Kidney (tissue), 14 donors: Measurements from ENCODE around the gene ARG1. TPM values are rescaled to one million over a fixed set of nuclear protein-coding genes. Genes with fewer than 3 reads are reported as not detected.

Source experiments
- DNase-seq, 5 donors: peaks; one replicate each; pipeline ENCODE4 v3.0.0-alpha.2; 2013 to 2020
- FAIRE-seq: peaks from 2 replicates; lab custom pipeline; 2012; peaks lifted over from hg19 to GRCh38; lab: Jason Lieb, UNC
- H3K27ac ChIP-seq, 2 donors: one replicate each; pipeline ENCODE4 v1.7.0; 2013; ENCODE audit warnings: low read depth in 2 of 2, low read length in 2 of 2, inconsistent platforms in 1 of 2
- H3K27me3 ChIP-seq: one replicate; pipeline ENCODE4 v1.7.1; 2013; ENCODE audit warnings: low read length, inconsistent platforms; ENCODE audit not compliant: control insufficient read depth, insufficient read depth
- H3K36me3 ChIP-seq, 3 donors: one replicate each; pipeline versions ENCODE4 v1.7.0 to v1.7.1; 2013; ENCODE audit warnings: low read length in 3 of 3, control low read depth in 1 of 3, inconsistent platforms in 1 of 3; ENCODE audit not compliant: insufficient read depth in 3 of 3, control insufficient read depth in 2 of 3
- H3K4me1 ChIP-seq, 3 donors: one replicate each; pipeline versions ENCODE4 v1.7.0 to v1.7.1; 2013; ENCODE audit warnings: low read length in 3 of 3, inconsistent platforms in 1 of 3, low read depth in 1 of 3; ENCODE audit not compliant: control insufficient read depth in 2 of 3, insufficient read depth in 2 of 3
- H3K4me3 ChIP-seq, 3 donors: one replicate each; pipeline versions ENCODE4 v1.7.0 to v1.8.1; 2013; ENCODE audit warnings: low read length in 3 of 3, control low read depth in 1 of 3, inconsistent platforms in 1 of 3
- H3K9ac ChIP-seq, 3 donors: one replicate each; pipeline versions ENCODE4 v1.7.0 to v1.7.1; 2013; ENCODE audit warnings: low read length in 3 of 3, control low read depth in 1 of 3, inconsistent platforms in 1 of 3
- H3K9me3 ChIP-seq, 3 donors: one replicate each; pipeline versions ENCODE4 v1.7.0 to v1.7.1; 2013; ENCODE audit warnings: low read length in 3 of 3, control low read depth in 1 of 3, inconsistent platforms in 1 of 3; ENCODE audit not compliant: control insufficient read depth in 2 of 3, insufficient read depth in 1 of 3
- intact Hi-C: fragments of 100-400 bp; cut with DNase I; formaldehyde crosslinking; loops from one replicate; pipeline ENCODE4 v1.11.1; 2022
- polyA plus RNA-seq: library from polyadenylated mRNA; stranded (reverse); fragments of 350-450 nt; fragmentation: Illumina TruSeq; extraction: RNeasy Lipid Tissue Mini Kit (QIAGEN cat#74804); gene quantifications from one replicate; pipeline ENCODE4 v1.2.3, GENCODE V29; 2014; ENCODE audit warnings: low read depth, low replicate concordance; ENCODE audit not compliant: insufficient read depth
- total RNA-seq: library from RNA; stranded (reverse); fragmentation: NEBNext Ultra II Directional; extraction: Animal tissue kit (Norgen Biotek cat#: 25700); gene quantifications from one replicate; pipeline ENCODE4 v1.2.1, GENCODE V29; 2021
- TF ChIP-seq, protein P1 (sequence below): IDR thresholded peaks from 3 replicates; pipeline ENCODE4 v1.5.1; 2012; ENCODE audit warnings: mild to moderate bottlenecking, moderate library complexity, borderline replicate concordance; ENCODE audit not compliant: insufficient read depth; ENCODE audit errors: extremely low read depth
- donor health status: control.
- donor health status: control.
- donor health status: control.
- donor health status: control.
- donor health status: control.
- donor health status: DM: yes; HTN: yes; CAD: no.
- donor health status: Normal renal cell carcinoma (clear cell type).

ARG1 gene
- total and polyA plus RNA-seq, 2 donors from 2014 or later = not detected

DNA sequence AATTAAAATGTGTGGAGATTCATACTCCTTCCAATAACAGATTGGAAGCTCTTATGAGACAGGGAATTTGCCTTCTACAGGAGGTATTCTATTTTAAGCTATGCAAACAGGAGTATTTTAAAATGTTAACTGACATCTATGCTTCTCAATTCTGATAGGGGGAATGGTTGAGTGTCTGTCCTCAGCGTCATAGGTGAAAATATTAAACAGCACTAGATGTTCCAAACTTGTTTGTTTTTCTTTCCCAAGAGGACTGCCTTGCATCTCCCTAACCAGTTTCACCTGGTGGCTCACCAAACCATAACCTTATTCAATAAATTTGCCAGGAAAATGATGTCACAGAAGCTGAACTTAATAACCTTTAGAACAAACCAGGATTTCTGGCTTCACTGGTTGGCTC, 24.6 kb upstream of the ARG1 start:
- Histone ChIP-seq H3K9me3 (peaks cover 0 to 3% (median 0%) of the 10 kb centered on the region in 3 donors), H3K27me3 (no peaks in the 10 kb centered on the region), H3K4me1 (no peaks in the 10 kb centered on the region), H3K36me3 (no peaks in the 10 kb centered on the region), H3K9ac (no peak overlapping the region), H3K4me3 (no peak overlapping the region), H3K27ac (no peak overlapping the region)
- intact Hi-C loops = no loop called here
- FAIRE-seq (no peak), DNase-seq (no peak)
- TF ChIP-seq, protein P1, sequence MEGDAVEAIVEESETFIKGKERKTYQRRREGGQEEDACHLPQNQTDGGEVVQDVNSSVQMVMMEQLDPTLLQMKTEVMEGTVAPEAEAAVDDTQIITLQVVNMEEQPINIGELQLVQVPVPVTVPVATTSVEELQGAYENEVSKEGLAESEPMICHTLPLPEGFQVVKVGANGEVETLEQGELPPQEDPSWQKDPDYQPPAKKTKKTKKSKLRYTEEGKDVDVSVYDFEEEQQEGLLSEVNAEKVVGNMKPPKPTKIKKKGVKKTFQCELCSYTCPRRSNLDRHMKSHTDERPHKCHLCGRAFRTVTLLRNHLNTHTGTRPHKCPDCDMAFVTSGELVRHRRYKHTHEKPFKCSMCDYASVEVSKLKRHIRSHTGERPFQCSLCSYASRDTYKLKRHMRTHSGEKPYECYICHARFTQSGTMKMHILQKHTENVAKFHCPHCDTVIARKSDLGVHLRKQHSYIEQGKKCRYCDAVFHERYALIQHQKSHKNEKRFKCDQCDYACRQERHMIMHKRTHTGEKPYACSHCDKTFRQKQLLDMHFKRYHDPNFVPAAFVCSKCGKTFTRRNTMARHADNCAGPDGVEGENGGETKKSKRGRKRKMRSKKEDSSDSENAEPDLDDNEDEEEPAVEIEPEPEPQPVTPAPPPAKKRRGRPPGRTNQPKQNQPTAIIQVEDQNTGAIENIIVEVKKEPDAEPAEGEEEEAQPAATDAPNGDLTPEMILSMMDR = no peak

GRCh38 chr6:131549811-131550210, 23.2 kb upstream of the ARG1 start:
- no peaks in the 10 kb centered on the region for H3K9me3 ChIP-seq
- FAIRE-seq (no peak), DNase-seq (no peak)
- H3K9ac ChIP-seq = no peak overlapping the region
- intact Hi-C loops = no loop called here
- H3K27ac ChIP-seq = no peak overlapping the region
- TF ChIP-seq, protein P1 = no peak
- H3K4me1 ChIP-seq = no peaks in the 10 kb centered on the region
- H3K4me3 ChIP-seq = no peak overlapping the region
- no peaks in the 10 kb centered on the region for H3K36me3 ChIP-seq
- H3K27me3 ChIP-seq = no peaks in the 10 kb centered on the region

DNA sequence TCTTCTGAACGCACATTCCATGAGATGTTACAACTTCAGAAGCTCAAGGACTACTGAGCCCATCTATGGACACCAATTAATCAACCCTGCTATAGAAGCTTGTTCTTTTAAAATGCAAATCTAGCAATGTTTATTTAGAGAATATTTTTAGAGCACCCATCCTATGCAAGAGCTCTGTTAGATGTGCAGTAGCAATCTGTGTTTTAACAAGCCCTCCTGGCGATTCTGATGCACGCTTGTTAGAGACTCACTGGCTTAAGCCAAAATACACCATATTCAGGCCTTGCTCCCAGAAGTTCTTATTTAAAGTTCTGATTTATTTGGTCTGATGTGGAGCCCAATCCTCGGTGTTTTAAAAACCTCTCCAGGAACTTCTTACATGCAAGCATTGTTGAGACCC, 21.1 kb upstream of the ARG1 start:
- Histone ChIP-seq H3K9me3 (no peaks in the 10 kb centered on the region), H3K4me1 (no peaks in the 10 kb centered on the region), H3K27me3 (no peaks in the 10 kb centered on the region), H3K9ac (no peak overlapping the region), H3K27ac (no peak overlapping the region), H3K4me3 (no peak overlapping the region), H3K36me3 (no peaks in the 10 kb centered on the region)
- no peak for DNase-seq
- no peak for FAIRE-seq
- TF ChIP-seq, protein P1 = no peak
- intact Hi-C loops = no loop called here

- H3K9me3 ChIP-seq = no peaks in the 10 kb centered on the region
- DNase-seq (no peak), FAIRE-seq (no peak)
- no peaks in the 10 kb centered on the region for H3K36me3 ChIP-seq
- H3K4me3 ChIP-seq = no peak overlapping the region
- intact Hi-C loops = no loop called here
- TF ChIP-seq, protein P1 = no peak
- H3K27me3 ChIP-seq = no peaks in the 10 kb centered on the region
- H3K4me1 ChIP-seq = no peaks in the 10 kb centered on the region
- no peak overlapping the region for H3K27ac ChIP-seq
- no peak overlapping the region for H3K9ac ChIP-seq
These were observed 20.5 kb upstream of the ARG1 start for GRCh38 chr6:131552572-131552971.
